ENCODE data around the gene SCUBE3. TPM values are rescaled to one million over a fixed set of nuclear protein-coding genes. Genes with fewer than 3 reads are reported as not detected.

Gene SCUBE3
- total RNA-seq, 4 donors from 2014 or later, result 0.37 to 0.68 (median 0.52) TPM

DNA sequence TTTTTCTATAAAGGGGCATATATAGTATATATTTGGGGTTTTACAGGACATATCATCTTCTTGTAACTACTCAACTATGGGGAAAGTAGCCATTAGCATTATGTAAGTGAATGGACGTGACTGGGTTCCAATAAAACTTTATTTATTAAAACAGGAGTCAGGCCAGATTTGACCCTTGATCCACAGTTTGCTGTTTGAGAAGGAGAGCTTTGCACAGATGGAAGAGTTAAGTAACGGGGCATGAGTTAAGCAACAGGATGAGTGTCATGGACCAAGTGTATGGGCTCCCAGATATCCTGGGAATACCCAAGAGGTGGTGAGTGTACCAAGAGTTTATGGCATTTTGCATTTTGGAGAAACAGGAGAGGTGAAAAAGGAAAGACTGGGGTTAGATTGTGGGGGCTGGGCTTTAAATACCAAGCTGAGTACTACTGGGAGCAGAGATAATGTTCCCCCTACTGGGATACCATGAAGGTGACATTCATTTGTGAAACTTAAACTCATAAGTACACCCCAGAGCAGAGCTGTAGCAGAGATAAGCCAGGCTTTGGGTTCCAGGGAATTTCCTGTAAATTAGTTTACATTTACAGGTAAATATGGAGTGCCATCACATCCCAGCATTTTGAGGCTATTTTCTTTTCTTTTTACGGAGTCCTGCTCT is 18.5 kb upstream of the SCUBE3 start:
- in situ Hi-C loops (cut with MboI; ENCODE audit: low pct_ligation_motif_present in 1 of 4, low pct_unique_long_range_greater_than_20kb in 1 of 4, low sequenced_read_pairs in 3 of 4), result no loop called here
- TF ChIP-seq POLR2A (IDR thresholded peaks at IDR 0.05), result no peak
- no peak for TF ChIP-seq POLR2AphosphoS5 (IDR thresholded peaks at IDR 0.05)
- TF ChIP-seq, protein P1, sequence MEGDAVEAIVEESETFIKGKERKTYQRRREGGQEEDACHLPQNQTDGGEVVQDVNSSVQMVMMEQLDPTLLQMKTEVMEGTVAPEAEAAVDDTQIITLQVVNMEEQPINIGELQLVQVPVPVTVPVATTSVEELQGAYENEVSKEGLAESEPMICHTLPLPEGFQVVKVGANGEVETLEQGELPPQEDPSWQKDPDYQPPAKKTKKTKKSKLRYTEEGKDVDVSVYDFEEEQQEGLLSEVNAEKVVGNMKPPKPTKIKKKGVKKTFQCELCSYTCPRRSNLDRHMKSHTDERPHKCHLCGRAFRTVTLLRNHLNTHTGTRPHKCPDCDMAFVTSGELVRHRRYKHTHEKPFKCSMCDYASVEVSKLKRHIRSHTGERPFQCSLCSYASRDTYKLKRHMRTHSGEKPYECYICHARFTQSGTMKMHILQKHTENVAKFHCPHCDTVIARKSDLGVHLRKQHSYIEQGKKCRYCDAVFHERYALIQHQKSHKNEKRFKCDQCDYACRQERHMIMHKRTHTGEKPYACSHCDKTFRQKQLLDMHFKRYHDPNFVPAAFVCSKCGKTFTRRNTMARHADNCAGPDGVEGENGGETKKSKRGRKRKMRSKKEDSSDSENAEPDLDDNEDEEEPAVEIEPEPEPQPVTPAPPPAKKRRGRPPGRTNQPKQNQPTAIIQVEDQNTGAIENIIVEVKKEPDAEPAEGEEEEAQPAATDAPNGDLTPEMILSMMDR (IDR thresholded peaks at IDR 0.05), result no peak
- no peak for TF ChIP-seq EP300 (IDR thresholded peaks at IDR 0.05; ENCODE audit: low read depth)
- no peak overlapping the region for H3K27ac ChIP-seq
- peaks cover 10% of the 10 kb centered on the region for H3K27me3 ChIP-seq
- DNase-seq, result no peak
- peaks cover 0 to 3% of the 10 kb centered on the region in 2 donors for H3K9me3 ChIP-seq
- no peaks in the 10 kb centered on the region for H3K36me3 ChIP-seq
- 72 to 83% methylated on average over 2 to 3 of the region's 3 CpGs for WGBS, 2 donors (ENCODE audit: low coverage in 1 of 2)
- intact Hi-C loops (cut with DNase I; ENCODE audit: low total_unique reads), result no loop called here
- H3K4me1 ChIP-seq, result no peaks in the 10 kb centered on the region
- H3K4me3 ChIP-seq, result no peak overlapping the region

DNA sequence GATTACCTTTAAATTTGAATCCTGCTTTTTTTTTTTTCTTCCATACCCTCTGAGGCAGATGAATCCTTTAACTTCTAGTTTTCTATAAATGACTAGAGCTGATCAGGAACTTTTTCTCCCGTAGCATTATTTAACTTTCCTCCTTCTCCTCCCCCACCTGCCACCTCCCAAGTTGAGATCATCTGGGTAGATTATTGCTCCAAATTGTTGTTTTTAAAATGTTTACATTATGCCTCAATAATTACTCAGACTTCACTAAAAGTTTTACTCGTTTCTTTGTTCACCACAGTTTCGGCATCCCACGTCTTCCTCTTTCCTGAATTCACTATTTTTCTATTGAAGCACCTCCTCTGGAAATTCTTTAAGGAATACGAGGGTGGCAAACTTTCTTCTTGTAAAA is 16.6 kb upstream of the SCUBE3 start:
- no peak overlapping the region for H3K27ac ChIP-seq
- 60 to 62% methylated on average over 5 of the region's 5 CpGs for WGBS, 2 donors (ENCODE audit: low coverage in 1 of 2)
- H3K36me3 ChIP-seq, result no peaks in the 10 kb centered on the region
- intact Hi-C loops (cut with DNase I; ENCODE audit: low total_unique reads) (no loop called here), in situ Hi-C loops (cut with MboI; ENCODE audit: low pct_ligation_motif_present in 1 of 4, low pct_unique_long_range_greater_than_20kb in 1 of 4, low sequenced_read_pairs in 3 of 4) (no loop called here)
- H3K4me1 ChIP-seq, result peaks cover 0 to 4% (median 1%) of the 10 kb centered on the region in 4 donors
- no peak overlapping the region for H3K4me3 ChIP-seq
- DNase-seq, result no peak
- TF ChIP-seq POLR2A (IDR thresholded peaks at IDR 0.05) (no peak), POLR2AphosphoS5 (IDR thresholded peaks at IDR 0.05) (no peak), EP300 (IDR thresholded peaks at IDR 0.05; ENCODE audit: low read depth) (no peak)
- TF ChIP-seq, protein P1 (IDR thresholded peaks at IDR 0.05), result no peak
- peaks cover 10% of the 10 kb centered on the region for H3K27me3 ChIP-seq
- H3K9me3 ChIP-seq, result peaks cover 0 to 3% of the 10 kb centered on the region in 2 donors

DNA sequence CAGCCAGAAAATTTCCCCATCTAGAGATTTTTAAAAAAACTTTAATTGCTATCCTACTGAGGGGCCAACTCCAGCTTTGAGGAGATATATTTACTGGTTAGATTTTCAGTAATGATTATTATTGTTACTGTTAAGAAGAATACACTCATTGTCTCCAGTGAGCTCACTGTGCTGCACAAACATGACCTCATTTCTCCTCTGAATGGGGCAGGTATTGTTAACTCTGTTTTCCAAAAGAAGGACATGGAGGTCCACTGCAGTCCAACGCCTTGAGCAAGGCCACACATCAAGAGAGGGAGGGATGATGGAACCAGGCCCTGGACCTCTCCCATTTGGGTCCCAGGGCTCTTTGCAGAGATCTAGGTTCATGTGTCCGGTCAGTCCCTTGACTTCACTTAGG is 13.9 kb upstream of the SCUBE3 start:
- Histone ChIP-seq H3K27me3 (peaks cover 10% of the 10 kb centered on the region), H3K4me3 (no peak overlapping the region), H3K27ac (no peak overlapping the region), H3K4me1 (peaks cover 0 to 9% (median 1%) of the 10 kb centered on the region in 4 donors), H3K36me3 (no peaks in the 10 kb centered on the region), H3K9me3 (peaks cover 0 to 3% of the 10 kb centered on the region in 2 donors)
- TF ChIP-seq POLR2AphosphoS5 (IDR thresholded peaks at IDR 0.05) (no peak), EP300 (IDR thresholded peaks at IDR 0.05; ENCODE audit: low read depth) (no peak)
- TF ChIP-seq, protein P1 (IDR thresholded peaks at IDR 0.05), result no peak
- intact Hi-C loops (cut with DNase I; ENCODE audit: low total_unique reads), result loop anchor here (10.0 kb wide), 1 partner anchor 215 kb away; no protein-coding TSS in a partner anchor
- DNase-seq, result no peak
- in situ Hi-C loops (cut with MboI; ENCODE audit: low pct_ligation_motif_present in 1 of 4, low pct_unique_long_range_greater_than_20kb in 1 of 4, low sequenced_read_pairs in 3 of 4), result loop anchor here in 1 of 4 donors (25.0 kb wide), 1 partner anchor 213 kb away; no protein-coding TSS in a partner anchor
- 85% methylated on average over 2 of the region's 2 CpGs; no CpG with 5 or more reads in 1 of the 2 donors for WGBS, 2 donors (ENCODE audit: low coverage in 1 of 2)

DNA sequence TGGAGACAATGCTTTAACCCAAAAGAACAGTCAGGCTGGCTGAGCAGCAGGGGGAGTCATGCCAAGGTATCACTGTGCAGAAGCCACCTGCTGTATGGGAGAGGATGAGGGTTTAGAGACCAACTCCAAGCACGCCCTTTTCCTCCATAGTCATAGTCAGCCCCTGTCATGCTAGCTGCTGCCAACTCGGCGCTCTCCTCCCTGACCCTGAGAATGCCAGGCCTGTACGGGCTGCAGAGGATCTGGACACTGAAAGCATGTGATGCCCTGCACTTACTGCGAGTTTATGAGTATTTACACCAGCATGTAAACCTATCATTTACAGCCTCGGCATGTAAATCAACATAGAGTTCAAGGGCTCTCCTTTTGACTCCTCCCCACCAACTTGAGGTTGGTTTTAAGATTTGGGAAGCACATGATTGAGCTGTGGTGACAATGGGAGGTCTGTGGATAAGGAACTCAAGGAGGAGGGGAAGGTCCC is 11.7 kb upstream of the SCUBE3 start:
- H3K4me1 ChIP-seq, result peaks cover 0 to 14% (median 1%) of the 10 kb centered on the region in 4 donors
- intact Hi-C loops (cut with DNase I; ENCODE audit: low total_unique reads), result loop anchor here (10.0 kb wide), 1 partner anchor 217 kb away; no protein-coding TSS in a partner anchor
- in situ Hi-C loops (cut with MboI; ENCODE audit: low pct_ligation_motif_present in 1 of 4, low pct_unique_long_range_greater_than_20kb in 1 of 4, low sequenced_read_pairs in 3 of 4), result loop anchor here in 1 of 4 donors (25.0 kb wide), 1 partner anchor 215 kb away; no protein-coding TSS in a partner anchor
- H3K27ac ChIP-seq, result no peak overlapping the region
- no peak overlapping the region for H3K4me3 ChIP-seq
- TF ChIP-seq, protein P1 (IDR thresholded peaks at IDR 0.05), result no peak
- TF ChIP-seq EP300 (IDR thresholded peaks at IDR 0.05; ENCODE audit: low read depth) (no peak), POLR2AphosphoS5 (IDR thresholded peaks at IDR 0.05) (no peak), POLR2A (IDR thresholded peaks at IDR 0.05) (no peak)
- H3K36me3 ChIP-seq, result no peaks in the 10 kb centered on the region
- 52% methylated on average over 6 of the region's 6 CpGs; no CpG with 5 or more reads in 1 of the 2 donors for WGBS, 2 donors (ENCODE audit: low coverage in 1 of 2)
- peaks cover 0 to 3% of the 10 kb centered on the region in 2 donors for H3K9me3 ChIP-seq
- no peak for DNase-seq
- peaks cover 20% of the 10 kb centered on the region for H3K27me3 ChIP-seq
